ENCODE results near the gene CACHD1.

CACHD1 gene

GRCh38 chr1:64472805-64473204 is 2.9 kb downstream of the CACHD1 start:
- DNase-seq (ENCODE audit: low spot score) (no peak), FAIRE-seq (no peak)

- FAIRE-seq (no peak), DNase-seq (ENCODE audit: low spot score) (no peak)
Measured at GRCh38 chr1:64473367-64473766, 3.4 kb downstream of the CACHD1 start.

- FAIRE-seq (no peak), DNase-seq (ENCODE audit: low spot score) (no peak)
Measured at GRCh38 chr1:64474133-64474532, 4.2 kb downstream of the CACHD1 start.

- no peak for DNase-seq (ENCODE audit: low spot score)
- FAIRE-seq = no peak
Measured at GRCh38 chr1:64474665-64475439, 4.9 kb downstream of the CACHD1 start.

GRCh38 chr1:64476251-64476952 is 6.5 kb downstream of the CACHD1 start:
- no peak for DNase-seq (ENCODE audit: low spot score)
- FAIRE-seq = no peak

- no peak for DNase-seq (ENCODE audit: low spot score)
- FAIRE-seq = no peak
Measured at GRCh38 chr1:64478594-64479470, 8.9 kb downstream of the CACHD1 start.

- DNase-seq (ENCODE audit: low spot score) = no peak
- no peak for FAIRE-seq
Measured at GRCh38 chr1:64479874-64480273, 9.9 kb downstream of the CACHD1 start.

GRCh38 chr1:64480999-64481772 is 11.3 kb downstream of the CACHD1 start:
- FAIRE-seq = no peak
- no peak for DNase-seq (ENCODE audit: low spot score)

- no peak for DNase-seq (ENCODE audit: low spot score)
- FAIRE-seq = no peak
Measured at GRCh38 chr1:64482128-64482527, 12.2 kb downstream of the CACHD1 start.

GRCh38 chr1:64482720-64483119 is 12.8 kb downstream of the CACHD1 start:
- FAIRE-seq = no peak

GRCh38 chr1:64483731-64484414 is 13.9 kb downstream of the CACHD1 start:
- FAIRE-seq (no peak), DNase-seq (ENCODE audit: low spot score) (no peak)

More at GRCh38 chr1:64482720-64483119, 12.8 kb downstream of the CACHD1 start:
- DNase-seq (ENCODE audit: low spot score) = no peak

GRCh38 chr1:64484651-64485050 is 14.7 kb downstream of the CACHD1 start:
- FAIRE-seq (no peak), DNase-seq (ENCODE audit: low spot score) (no peak)

GRCh38 chr1:64486193-64486592 is 16.3 kb downstream of the CACHD1 start:
- DNase-seq (ENCODE audit: low spot score) (no peak), FAIRE-seq (no peak)

- no peak for FAIRE-seq
Measured at GRCh38 chr1:64487061-64487460, 17.1 kb downstream of the CACHD1 start.

GRCh38 chr1:64488862-64489261 is 18.9 kb downstream of the CACHD1 start:
- FAIRE-seq = no peak

More at GRCh38 chr1:64487061-64487460, 17.1 kb downstream of the CACHD1 start:
- DNase-seq (ENCODE audit: low spot score) = no peak

GRCh38 chr1:64489707-64490106 is 19.8 kb downstream of the CACHD1 start:
- no peak for DNase-seq (ENCODE audit: low spot score)
- no peak for FAIRE-seq

More at GRCh38 chr1:64488862-64489261, 18.9 kb downstream of the CACHD1 start:
- no peak for DNase-seq (ENCODE audit: low spot score)

GRCh38 chr1:64490213-64490818 is 20.4 kb downstream of the CACHD1 start:
- DNase-seq (ENCODE audit: low spot score) (no peak), FAIRE-seq (no peak)

GRCh38 chr1:64492424-64492823 is 22.5 kb downstream of the CACHD1 start:
- FAIRE-seq (no peak), DNase-seq (ENCODE audit: low spot score) (no peak)

- no peak for FAIRE-seq
- DNase-seq (ENCODE audit: low spot score) = no peak
Measured at GRCh38 chr1:64493831-64494230, 23.9 kb downstream of the CACHD1 start.

- no peak for DNase-seq (ENCODE audit: low spot score)
- FAIRE-seq = no peak
Measured at GRCh38 chr1:64494659-64495058, 24.7 kb downstream of the CACHD1 start.

Measured in urothelium cell line (cell line).